ENCODE measurements around the gene RCHY1. TPM values are rescaled to one million over a fixed set of nuclear protein-coding genes. Genes with fewer than 3 reads are reported as not detected.
A peak's percentile ranks its signal among the peaks of the same experiment; 100 is the strongest.

RCHY1 gene
- total RNA-seq, 1 experiment from 2014 or later: 17.1 TPM

- no TSS peak for BruUV-seq (replicated peaks)
- Histone ChIP-seq H3K36me3 (ENCODE audit: control insufficient read depth, insufficient read depth, low read length) (peaks cover 7% of the 10 kb centered on the region), H3K27me3 (ENCODE audit: control insufficient read depth, insufficient read depth, low read length) (no peaks in the 10 kb centered on the region), H3K9me3 (ENCODE audit: control insufficient read depth, insufficient read depth, low read depth, low read length) (no peaks in the 10 kb centered on the region), H3K4me3 (ENCODE audit: low read depth in 2 of 2, low read length in 2 of 2) (no peak overlapping the region), H3K4me1 (ENCODE audit: control insufficient read depth, insufficient read depth, low read length) (peaks cover 11% of the 10 kb centered on the region), H3K27ac (ENCODE audit: low read length) (no peak overlapping the region)
- DNase-seq (ENCODE audit: low read depth, low spot score) (no peak), ATAC-seq (no peak)
- ChIA-PET POLR2A (no interaction called here), CTCF (no interaction called here)
- TF ChIP-seq TCF7L2 (IDR thresholded peaks at IDR 0.05; ENCODE audit: low read depth, low read length) (no peak), SIN3A (IDR thresholded peaks at IDR 0.05; ENCODE audit: borderline replicate concordance, insufficient read depth, low read depth, low read length) (no peak), POLR2AphosphoS5 (IDR thresholded peaks at IDR 0.05; ENCODE audit: low read depth, low read length) (no peak)
- intact Hi-C loops (cut with micrococcal nuclease; ENCODE audit: unreplicated experiment): no loop called here
- in situ Hi-C loops (cut with HindIII; ENCODE audit: low pct_unique_long_range_greater_than_20kb, low sequenced_read_pairs): no loop called here
These were observed 1.9 kb upstream of the RCHY1 start for GRCh38 chr4:75516144-75516543.

GRCh38 chr4:75514949-75515612 lies 878 bp upstream of the RCHY1 start:
- Histone ChIP-seq H3K36me3 (ENCODE audit: control insufficient read depth, insufficient read depth, low read length) (peaks cover 7% of the 10 kb centered on the region), H3K27ac (ENCODE audit: low read length) (peak overlapping the region; percentile 94), H3K9me3 (ENCODE audit: control insufficient read depth, insufficient read depth, low read depth, low read length) (no peaks in the 10 kb centered on the region), H3K4me3 (ENCODE audit: low read depth in 2 of 2, low read length in 2 of 2) (peak overlapping the region; percentile 91 to 92), H3K27me3 (ENCODE audit: control insufficient read depth, insufficient read depth, low read length) (no peaks in the 10 kb centered on the region), H3K4me1 (ENCODE audit: control insufficient read depth, insufficient read depth, low read length) (peaks cover 11% of the 10 kb centered on the region)
- intact Hi-C loops (cut with micrococcal nuclease; ENCODE audit: unreplicated experiment): no loop called here
- no TSS peak for BruUV-seq (replicated peaks)
- CTCF ChIA-PET: no interaction called here
- no peak for TF ChIP-seq REST (IDR thresholded peaks at IDR 0.05; ENCODE audit: insufficient read depth in 1 of 2, low read depth in 2 of 2, low read length in 1 of 2)
- no peak for TF ChIP-seq POLR2AphosphoS5 (IDR thresholded peaks at IDR 0.05; ENCODE audit: low read depth, low read length)
- no peak for TF ChIP-seq CTCF (IDR thresholded peaks at IDR 0.05)
- TF ChIP-seq TCF7L2 (IDR thresholded peaks at IDR 0.05; ENCODE audit: low read depth, low read length): no peak
- no peak for TF ChIP-seq SIN3A (IDR thresholded peaks at IDR 0.05; ENCODE audit: borderline replicate concordance, insufficient read depth, low read depth, low read length)
- in situ Hi-C loops (cut with HindIII; ENCODE audit: low pct_unique_long_range_greater_than_20kb, low sequenced_read_pairs): no loop called here
- ATAC-seq: no peak; the same call in 1 of the 2 replicates
- DNase-seq (ENCODE audit: low read depth, low spot score): no peak
- POLR2A ChIA-PET: interaction anchor here (0.6 kb wide), 1 partner anchor 1547 kb away, joined by 3 read pairs; no protein-coding TSS in a partner anchor

GRCh38 chr4:75513526-75514130 lies 575 bp downstream of the RCHY1 start:
- ATAC-seq (no peak), DNase-seq (ENCODE audit: low read depth, low spot score) (no peak)
- Histone ChIP-seq H3K36me3 (ENCODE audit: control insufficient read depth, insufficient read depth, low read length) (peaks cover 10% of the 10 kb centered on the region), H3K9me3 (ENCODE audit: control insufficient read depth, insufficient read depth, low read depth, low read length) (no peaks in the 10 kb centered on the region), H3K27ac (ENCODE audit: low read length) (peak overlapping the region; percentile 94), H3K4me3 (ENCODE audit: low read depth in 2 of 2, low read length in 2 of 2) (peak overlapping the region; percentile 91 to 92), H3K27me3 (ENCODE audit: control insufficient read depth, insufficient read depth, low read length) (no peaks in the 10 kb centered on the region), H3K4me1 (ENCODE audit: control insufficient read depth, insufficient read depth, low read length) (peaks cover 11% of the 10 kb centered on the region)
- TSS peak; percentile 60 for BruUV-seq (replicated peaks)
- intact Hi-C loops (cut with micrococcal nuclease; ENCODE audit: unreplicated experiment): no loop called here
- ChIA-PET POLR2A (interaction anchor here (0.7 kb wide), 1 partner anchor 13 kb away, joined by 3 read pairs; no protein-coding TSS in a partner anchor), CTCF (no interaction called here)
- TF ChIP-seq TCF7L2 (IDR thresholded peaks at IDR 0.05; ENCODE audit: low read depth, low read length): no peak
- TF ChIP-seq CTCF (IDR thresholded peaks at IDR 0.05): no peak
- TF ChIP-seq SIN3A (IDR thresholded peaks at IDR 0.05; ENCODE audit: borderline replicate concordance, insufficient read depth, low read depth, low read length): no peak
- no peak for TF ChIP-seq REST (IDR thresholded peaks at IDR 0.05; ENCODE audit: insufficient read depth in 1 of 2, low read depth in 2 of 2, low read length in 1 of 2)
- no peak for TF ChIP-seq POLR2AphosphoS5 (IDR thresholded peaks at IDR 0.05; ENCODE audit: low read depth, low read length)
- in situ Hi-C loops (cut with HindIII; ENCODE audit: low pct_unique_long_range_greater_than_20kb, low sequenced_read_pairs): no loop called here

All from Panc1 (cell line).